Measurements from ENCODE around the gene DIPK1A.

The DIPK1A gene

DNA sequence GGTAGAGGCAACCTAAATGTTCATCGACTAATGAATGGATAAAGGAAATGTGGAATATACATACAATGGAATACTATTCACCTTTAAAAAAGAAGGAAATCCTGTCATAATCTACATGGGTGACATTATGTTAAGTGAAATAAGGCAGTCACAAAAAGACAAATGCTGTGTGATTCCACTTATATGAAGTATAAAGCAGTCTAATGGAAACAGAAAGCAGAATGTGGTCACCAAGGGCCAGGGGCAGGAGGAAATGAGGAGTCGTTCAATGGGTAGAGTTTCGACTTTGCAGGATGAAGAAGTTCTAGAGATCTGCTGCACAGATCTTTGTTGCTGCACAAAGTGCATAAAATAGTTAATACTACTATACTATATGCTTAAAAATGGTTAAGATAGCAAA is 7.8 kb downstream of the DIPK1A start:
- no peak for DNase-seq

DNA sequence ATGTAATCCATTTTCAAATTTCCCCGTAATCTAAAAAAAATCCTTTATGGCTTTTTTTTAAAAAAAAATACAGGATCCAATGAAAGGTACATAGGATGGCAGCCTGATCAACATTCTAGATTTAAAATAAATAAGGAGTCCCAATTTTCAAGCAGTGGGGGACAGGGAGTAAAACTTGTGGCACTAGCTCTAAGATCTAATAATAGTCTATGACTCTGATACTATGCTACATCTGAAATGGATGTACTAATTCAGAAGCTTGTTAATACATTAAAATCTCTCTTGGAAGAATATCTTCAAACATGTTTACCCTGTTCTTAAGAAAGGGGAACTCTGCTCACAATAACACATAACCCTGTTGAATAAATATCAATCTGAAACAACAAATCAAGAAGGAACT is 8.5 kb downstream of the DIPK1A start:
- DNase-seq: no peak
- ATAC-seq: no peak

More for the DNA sequence above, 7.8 kb downstream of the DIPK1A start:
- ATAC-seq: peak; percentile 82

DNA sequence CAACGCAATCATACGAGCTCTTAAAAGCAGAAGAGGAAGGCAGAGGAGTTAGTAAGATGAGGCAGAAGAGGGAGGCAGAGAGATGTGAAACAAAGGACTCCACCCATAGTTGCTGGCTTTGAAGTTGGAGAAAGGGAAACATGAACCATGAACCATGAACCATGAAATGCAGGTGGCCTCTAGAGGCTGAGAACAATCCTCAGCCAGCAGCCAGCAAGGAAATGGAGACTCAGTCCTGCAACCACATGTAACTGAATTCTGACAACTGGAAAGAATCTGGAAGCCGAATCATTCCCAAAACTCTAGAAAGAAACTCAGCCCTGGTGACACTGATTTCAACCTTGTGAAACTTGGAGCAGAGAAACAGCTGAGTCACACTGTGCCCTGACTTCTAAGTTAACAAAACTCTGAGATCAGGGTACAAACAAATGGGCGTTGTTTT is 10.1 kb downstream of the DIPK1A start:
- DNase-seq (no peak), ATAC-seq (peak; percentile 72)

DNA sequence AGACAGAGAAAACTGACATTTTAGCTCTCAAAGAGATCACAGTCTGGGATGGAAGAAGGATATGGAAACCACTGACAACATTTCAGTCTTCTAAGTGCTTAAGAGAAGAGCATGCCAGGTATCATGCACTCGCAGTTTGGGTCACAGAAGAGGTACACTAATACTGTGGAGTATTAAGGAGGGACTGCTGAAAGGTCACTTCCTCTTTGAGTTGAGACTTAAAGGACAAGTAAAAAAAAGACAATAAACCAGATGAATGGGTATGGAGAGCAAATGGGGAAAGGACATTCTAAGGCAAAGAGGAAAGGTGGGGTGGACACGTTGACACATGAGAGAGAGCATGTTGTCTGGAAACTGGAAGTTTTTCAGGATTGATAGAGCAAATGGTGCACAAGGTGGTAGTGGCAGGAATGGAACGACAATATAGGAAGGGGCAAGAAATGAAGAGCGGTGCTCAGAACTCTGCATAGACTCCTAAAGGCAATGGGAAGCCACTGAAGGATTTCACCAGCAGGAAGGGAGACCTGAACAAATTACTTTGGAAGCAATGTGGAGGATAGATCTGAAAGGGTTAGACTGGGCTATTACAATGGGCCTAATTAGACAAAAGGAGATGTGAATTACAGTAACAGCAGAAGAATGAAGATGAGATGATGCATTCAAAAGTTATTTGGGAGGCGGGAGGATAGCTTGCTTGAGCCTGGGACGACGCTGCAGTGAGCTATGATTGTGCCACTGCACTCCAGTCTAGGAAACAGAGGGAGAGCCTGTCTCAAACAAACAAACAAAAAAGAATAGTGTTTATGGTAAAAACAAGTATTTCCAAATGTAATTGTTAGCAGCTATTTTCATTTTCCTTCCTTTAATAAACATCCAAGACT is 11.1 kb downstream of the DIPK1A start:
- DNase-seq (no peak), ATAC-seq (peak; percentile 53)

DNA sequence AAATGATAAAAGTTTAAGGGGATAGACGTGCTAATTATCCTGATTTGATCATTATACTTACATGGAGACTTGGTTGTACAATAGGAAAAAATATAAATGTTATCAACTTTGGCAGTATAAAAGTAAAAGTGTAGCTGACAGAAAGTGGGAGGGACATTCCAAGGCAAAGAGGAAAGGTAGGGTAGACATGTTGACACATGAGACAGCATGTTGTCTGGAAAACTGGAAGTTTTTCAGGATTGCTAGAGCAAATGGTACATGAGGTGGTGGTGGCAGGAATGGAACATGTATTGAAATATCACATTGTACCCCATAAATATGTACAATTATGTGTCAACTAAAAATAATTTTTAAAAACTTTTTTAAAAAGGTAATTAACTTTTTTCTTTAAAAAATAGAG is 13.2 kb downstream of the DIPK1A start:
- no peak for DNase-seq
- no peak for ATAC-seq

DNA sequence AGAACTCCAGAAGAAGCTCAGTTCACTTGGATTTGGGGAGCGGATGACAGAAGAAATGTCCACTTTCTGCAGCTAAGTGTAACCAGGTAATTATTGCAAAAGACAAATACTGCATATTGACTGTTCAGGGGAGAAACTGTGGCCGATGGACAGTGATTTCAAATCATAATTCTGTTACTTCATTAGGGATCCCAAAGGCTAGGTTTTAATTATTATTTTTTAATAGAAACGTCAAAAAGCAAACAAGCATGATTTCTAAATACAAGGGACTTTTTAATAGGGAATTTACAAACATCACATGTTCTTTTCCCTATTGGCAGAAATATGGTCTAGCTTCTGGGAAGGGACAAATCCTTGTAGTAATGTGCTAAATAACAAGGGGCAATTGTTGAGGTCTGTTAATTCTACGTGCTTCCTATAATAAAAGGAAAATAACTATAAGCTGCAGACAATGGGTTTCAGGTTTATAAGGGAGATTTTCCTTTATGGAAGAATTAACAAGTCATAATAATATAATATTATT is 15.5 kb downstream of the DIPK1A start:
- ATAC-seq: no peak
- DNase-seq: no peak

DNA sequence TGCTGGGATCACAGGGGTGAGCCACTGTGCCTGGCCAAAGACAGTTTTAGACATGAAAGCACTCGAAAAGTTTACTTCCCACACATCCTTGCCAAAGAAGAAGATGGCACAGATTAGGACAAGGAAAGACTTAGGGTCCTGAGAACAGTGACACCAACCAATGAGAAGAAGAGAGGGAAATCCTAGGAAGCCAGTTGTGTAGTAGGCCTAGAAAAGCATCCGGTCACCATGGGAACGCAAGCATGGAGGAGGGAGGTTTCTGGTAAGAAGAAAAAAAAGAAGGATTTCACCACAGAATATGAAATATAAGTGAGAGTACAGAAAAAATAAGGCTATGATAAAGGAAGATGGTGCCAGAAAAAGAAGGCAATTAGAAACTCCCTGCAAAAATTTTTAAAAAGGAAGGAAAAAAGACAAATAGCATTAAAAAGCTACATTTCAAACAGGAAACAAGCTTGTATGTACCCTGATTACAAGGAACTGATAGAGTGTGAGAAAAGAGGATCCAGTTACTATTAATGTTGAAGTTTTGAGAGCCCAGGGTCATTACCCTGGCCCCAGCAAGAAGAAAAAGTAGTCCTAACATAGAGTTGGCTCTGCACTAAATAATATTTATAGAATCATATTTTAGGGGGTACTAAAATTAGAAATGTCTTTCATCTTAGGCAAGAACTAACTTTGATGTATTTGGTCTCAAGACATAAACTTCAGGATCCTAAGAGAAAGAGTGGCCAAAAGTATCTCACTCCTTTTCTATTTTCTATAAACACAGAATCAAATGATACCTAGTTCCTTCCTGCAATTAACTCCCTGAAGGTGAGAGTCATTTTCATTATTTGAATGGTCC is 16.1 kb downstream of the DIPK1A start:
- no peak for DNase-seq
- no peak for ATAC-seq

DNA sequence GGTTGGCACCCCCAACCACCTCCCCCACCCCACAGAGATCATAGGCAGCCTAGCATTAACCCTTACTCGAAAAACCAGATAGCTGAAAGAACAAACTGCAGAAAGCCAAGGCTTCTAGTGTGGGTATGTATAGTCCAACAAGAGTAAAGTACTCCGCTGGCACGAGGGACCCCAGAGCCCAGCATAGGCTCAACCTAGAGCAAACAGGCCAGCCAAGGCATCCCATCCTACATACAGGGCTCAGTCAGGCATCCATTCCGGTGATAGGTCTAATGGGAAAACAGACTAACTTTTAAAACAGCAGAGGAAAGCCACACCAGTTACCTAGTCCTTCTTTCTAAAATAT is 17.8 kb downstream of the DIPK1A start:
- no peak for ATAC-seq

DNA sequence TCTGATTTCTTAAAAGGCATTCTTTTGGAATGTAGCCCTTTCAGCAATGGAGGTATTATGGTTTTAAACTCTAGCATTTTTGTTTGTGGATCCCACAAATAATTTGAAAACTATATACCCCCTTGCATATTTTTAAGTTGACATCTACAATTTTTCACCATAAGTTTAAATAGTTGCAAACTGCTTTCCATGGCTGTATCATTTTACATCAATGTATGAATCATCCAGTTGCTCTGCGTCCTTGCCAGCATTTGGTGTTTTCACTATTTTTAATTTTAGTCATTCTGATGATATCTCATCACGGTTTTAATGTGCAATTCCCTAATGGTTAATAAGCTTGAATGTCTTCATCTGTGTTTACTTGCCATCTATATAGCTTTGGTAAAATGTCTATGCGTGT is 20.7 kb downstream of the DIPK1A start:
- ATAC-seq (no peak), DNase-seq (no peak)

More for the DNA sequence above, 17.8 kb downstream of the DIPK1A start:
- no peak for DNase-seq

DNA sequence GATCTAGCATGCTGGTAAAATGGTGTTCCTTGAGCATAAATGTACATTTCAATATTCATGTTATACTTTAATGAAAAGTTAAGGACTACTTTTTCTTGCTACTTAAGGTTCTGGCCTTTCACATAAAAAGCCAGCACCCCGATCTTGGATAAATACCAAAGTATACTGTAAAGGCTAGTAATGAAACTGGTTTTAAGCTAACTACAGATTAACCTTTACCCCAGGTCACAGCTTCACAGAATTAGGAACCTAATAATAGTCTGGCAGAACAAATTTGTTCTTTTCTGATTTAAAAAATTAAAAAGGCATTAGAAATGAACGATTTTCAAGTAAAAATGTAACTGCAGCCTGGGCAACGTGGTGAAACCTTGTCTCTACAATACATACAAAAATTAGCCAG is 23.5 kb downstream of the DIPK1A start:
- DNase-seq (no peak), ATAC-seq (no peak)

DNA sequence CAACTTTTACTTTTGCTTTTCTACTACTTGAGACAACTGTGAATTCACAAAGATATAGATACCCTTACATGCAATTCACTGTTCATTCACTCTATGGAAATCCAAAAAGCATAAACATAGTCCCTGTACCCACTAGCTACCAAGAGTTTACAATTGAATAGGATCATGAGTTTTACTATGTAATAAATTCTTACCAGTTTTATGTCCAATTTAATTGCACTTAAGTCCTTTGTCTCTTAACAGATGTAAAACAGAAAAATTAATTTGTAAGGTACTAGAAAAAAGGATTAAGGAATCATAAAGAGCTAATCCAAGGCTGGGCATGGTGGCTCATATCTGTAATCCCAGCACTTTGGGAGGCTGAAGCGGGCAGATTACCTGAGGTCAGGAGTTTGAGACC is 24.4 kb downstream of the DIPK1A start:
- no peak for ATAC-seq

DNA sequence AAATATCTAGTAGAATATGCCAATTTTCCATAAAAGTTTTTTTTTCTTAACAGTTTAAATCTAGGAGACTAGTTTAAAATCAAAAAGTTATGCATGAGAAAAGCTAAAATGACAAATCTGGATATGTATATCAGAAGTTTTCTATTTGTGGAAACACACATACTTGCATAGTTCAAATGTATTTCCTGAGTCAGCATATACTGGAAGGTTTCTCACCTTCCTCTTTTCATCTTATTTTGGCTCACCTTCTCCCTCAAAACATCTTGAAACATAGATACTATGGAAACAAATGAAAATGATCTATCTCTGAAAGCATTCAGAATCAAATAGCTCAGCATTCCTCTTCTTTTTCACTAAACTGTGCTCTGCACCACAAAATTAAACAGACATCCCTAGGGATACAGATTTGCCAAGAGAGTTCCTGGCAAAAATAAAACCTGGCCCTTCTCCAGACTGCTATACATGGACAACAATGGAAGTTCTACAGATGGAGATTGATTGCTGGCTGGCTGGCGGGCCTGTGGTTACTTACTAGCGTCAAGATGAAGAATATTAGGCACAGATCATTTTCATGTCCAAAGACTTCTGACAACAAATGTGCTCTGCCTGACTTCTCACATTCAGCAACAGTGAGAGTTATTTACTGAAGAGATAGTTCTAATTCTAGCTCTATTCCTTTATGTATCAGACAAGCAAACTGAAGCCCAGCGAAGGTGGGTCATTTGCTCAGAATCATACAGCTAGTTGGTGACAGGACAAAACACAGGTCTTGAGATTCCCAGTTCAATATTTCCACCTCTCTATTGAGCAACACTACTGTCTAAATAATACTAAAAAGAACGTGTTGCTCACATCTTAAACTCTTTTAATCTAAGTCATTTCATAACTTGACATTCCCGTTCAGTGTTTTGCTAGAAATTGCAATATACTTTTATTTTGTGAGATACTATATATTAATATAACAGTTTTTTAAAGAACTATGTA is 26.6 kb downstream of the DIPK1A start:
- ATAC-seq: no peak
- DNase-seq: no peak

More for the DNA sequence above, 24.4 kb downstream of the DIPK1A start:
- DNase-seq: no peak

DNA sequence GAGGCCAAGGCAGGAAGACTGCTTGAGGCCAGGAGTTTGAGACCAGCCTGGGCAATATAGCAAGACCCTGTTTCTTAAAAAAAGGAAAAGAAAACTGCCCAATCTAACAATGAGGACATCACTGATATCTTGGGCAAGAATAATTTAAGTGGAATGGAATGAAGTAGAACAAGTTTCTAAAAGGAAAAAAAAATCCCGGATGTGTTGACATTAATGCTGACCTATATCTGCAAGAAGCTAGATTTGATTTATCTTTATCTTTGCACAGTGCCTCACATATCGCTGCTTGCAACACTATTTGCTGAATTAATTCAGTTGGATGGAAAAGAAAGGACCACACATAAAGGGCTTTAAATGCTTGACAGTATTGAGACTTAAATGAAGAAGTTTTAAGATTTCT is 27.8 kb downstream of the DIPK1A start:
- DNase-seq: no peak
- ATAC-seq: no peak

DNA sequence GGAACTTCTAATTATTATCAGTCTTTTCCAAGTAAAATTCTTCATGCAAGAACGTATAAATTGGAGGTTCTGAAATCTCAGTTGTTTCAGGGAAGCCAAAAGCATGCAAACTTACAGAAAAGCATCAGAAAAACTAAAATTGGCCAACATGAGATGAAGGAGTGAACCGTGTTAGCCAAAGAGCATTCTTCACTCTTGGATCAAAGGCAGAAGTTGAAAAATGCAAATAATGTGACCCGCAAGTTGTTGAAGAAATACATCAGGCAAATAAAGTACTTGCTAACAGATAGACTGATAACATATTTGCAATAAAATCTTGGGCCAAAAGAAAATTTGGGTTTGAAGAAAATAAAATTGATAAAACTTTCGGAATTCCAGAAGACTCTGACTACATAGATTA is 29.6 kb downstream of the DIPK1A start:
- DNase-seq (no peak), ATAC-seq (no peak)

DNA sequence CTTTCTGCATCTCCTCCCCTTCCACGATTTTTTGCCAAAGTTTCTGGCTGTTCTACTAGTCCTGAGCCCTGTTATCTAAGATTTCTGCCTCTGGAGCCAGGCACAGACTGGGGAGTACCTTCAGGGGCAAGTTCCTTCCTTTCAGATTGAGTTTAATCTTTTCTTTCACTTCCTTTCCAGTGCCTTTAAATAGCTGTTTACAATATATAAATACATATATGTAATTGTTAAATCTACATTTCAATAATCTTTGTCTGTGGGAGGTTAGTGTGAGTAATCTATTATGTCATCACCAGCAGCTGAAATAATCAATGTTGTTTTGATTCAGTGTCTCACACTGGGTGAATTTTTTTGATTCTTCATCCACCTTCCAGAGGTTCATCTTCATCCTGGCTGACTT is 31.8 kb downstream of the DIPK1A start:
- peak; percentile 40 for ATAC-seq
- no peak for DNase-seq

DNA sequence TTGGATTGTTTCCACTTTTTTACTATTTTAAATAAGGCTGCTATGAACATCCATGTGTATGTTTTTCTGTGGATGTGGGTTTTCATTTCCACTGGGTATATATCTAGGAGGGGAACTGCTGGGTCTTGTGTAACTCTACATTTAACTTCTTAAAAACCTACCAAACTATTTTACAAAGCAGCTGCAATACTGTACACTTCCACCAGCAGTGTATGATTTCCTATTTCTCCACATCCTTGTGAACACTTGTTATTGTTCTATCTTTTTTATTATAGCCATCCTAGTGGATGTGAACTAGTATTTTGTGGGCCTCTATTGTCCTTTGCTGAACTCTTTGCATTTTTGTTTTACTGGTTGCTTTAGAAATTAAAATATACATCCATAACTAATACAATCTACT is 33.4 kb downstream of the DIPK1A start:
- ATAC-seq (no peak), DNase-seq (no peak)

DNA sequence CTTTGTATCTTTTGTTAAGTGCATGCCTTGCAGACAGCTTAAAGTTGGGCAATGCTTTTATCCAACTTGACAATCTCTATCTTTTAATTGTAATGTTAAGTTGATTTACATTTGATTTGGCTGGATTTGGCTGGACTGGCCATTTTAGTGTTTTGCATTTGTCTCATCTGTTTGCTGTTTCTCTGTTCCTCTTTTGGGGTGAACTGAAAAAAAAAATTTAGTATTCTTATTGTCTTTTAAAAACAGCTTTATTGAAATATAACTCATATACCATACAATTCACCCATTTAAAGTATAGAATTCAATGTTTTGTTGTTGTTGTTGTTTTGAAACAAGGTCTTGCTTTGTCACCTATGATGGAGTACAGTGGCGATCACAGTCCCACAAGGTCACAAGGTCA is 34.4 kb downstream of the DIPK1A start:
- no peak for DNase-seq

DNA sequence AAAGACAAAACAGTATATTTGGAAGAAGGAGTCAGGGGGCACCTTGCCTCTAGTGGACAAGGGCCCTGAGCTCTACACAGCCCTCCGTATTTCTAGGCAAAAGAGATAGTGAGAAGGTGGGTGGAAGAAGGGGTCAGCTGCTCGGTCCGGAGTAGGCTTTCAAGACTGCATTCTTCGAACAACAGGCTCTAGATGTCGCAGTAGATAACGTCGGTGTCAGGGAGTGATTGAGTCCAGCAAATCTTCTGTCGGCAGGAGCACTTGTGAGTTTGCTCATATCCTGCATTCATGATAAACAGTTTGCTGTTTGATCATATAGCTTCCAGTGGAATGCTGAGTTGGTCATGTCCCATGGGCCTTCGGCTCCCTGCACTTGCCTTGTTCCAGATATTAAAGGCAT is 36.8 kb downstream of the DIPK1A start:
- no peak for ATAC-seq
- DNase-seq: no peak

More for the DNA sequence above, 34.4 kb downstream of the DIPK1A start:
- no peak for ATAC-seq

DNA sequence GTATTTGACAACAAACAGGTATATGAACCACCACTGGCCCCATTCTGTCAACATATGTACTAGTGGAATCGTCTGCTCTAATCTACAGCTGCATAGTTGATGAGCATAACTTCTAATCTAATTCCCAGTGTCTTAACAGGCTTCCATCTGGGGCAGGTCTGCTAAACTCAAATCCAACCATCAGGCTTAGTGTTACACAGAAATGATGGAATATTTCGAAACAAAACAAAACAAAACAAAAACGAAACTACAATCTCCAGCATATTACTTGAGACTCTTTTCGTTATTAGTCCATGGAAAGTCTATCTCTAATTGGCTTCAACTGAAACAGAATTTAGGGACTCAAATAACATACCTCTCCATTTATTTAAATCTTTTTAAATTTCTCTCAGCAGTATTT is 37.6 kb downstream of the DIPK1A start:
- DNase-seq: no peak
- no peak for ATAC-seq

DNA sequence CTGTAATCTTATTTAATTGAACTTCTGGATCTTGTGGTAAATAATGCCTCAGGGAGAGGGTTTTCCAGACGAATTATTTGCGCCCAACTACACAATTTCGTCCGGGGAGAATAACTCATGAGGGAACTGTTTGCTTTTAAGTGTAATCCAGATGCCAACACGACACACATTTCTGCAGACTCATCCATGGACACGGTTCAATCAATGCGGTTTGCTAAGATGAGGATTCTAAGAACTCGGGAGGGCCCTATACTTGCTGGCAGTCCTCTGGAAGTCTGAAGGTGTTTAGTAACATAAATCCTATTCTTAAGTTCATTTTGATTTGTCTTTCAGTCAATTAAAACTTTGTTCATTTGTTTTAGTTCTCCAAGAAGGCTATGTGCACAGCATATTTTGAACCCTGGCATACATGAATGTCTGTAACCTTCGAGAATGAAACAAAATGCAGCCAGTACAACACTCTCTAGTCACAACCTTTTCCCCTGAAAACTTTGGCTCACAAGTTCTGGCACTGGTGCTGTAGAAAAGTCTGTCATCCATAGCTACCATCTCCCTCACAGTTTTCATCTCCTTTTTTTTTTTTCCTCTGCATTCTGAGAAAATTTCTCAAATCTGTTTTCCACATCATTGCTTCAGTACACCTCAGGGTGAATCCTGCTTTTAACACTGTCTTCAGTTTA is 38.8 kb downstream of the DIPK1A start:
- DNase-seq (no peak), ATAC-seq (no peak)
